Right forelimb (tissue), 1 donor: Measurements from ENCODE around the gene NCAPD3.

Experiments used
- DNase-seq: peaks from one replicate; pipeline ENCODE4 v3.0.0-alpha.2; 2018

The NCAPD3 gene

GRCh38 chr11:134159652-134160051 is 64.1 kb downstream of the NCAPD3 start:
- no peak for DNase-seq

- DNase-seq = no peak
Measured at GRCh38 chr11:134158023-134158422, 65.7 kb downstream of the NCAPD3 start.

DNA sequence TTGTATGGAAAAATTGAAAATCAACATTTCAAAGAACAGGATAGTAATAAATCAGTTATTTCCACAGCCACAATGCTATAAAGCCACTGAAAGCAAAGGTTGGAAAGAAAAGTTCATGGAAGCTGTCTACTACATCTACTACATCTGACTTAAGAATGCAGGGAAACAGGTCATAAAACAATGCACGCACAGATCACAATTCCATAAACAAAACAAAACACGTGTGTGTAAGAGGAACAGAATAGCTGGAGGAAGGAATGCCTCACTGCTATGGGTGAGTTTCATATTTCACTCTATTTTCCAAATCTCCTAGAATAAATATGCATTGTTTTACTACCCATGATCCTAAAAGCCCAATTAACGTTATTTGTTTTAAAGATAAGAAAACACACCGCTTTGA is 66.3 kb downstream of the NCAPD3 start:
- no peak for DNase-seq

GRCh38 chr11:134155946-134156865 is 67.6 kb downstream of the NCAPD3 start:
- DNase-seq = no peak

GRCh38 chr11:134155456-134155855 is 68.3 kb downstream of the NCAPD3 start:
- no peak for DNase-seq

- no peak for DNase-seq
Measured at GRCh38 chr11:134154441-134154840, 69.3 kb downstream of the NCAPD3 start.

GRCh38 chr11:134153147-134153905 is 70.4 kb downstream of the NCAPD3 start:
- DNase-seq = no peak

GRCh38 chr11:134152696-134153095 is 71.1 kb downstream of the NCAPD3 start:
- DNase-seq = no peak

GRCh38 chr11:134151083-134151747 is 72.6 kb downstream of the NCAPD3 start:
- DNase-seq = no peak

DNA sequence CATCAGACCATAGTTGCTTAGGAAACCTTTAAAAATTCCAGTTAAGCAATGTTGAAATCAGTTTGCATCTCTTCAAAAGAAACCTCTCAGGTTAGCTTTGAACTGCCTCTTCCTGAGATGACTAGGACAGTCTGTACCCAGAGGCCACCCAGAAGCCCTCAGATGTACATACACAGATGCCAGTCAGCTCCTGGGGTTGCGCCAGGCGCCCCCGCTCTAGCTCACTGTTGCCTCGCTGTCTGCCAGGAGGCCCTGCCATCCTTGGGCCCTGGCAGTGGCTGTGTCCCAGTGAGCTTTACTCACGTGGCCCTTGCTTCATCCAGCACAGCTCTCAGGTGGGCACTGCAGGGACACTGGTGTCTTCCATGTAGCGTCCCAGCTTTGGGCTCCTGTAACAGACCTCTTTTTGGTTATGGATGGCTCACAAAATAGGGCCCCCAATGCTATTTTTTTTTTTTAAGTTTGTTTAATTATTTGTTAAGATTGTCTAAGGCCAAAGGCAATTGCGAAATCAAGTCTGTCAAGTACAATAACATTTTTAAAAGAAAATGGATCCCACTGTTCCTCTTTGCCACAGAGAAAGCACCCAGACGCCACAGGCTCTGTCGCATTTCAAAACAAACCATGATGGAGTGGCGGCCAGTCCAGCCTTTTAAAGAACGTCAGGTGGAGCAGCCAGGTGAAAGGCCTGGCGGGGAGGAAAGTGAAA is 73.4 kb downstream of the NCAPD3 start:
- DNase-seq = no peak

DNA sequence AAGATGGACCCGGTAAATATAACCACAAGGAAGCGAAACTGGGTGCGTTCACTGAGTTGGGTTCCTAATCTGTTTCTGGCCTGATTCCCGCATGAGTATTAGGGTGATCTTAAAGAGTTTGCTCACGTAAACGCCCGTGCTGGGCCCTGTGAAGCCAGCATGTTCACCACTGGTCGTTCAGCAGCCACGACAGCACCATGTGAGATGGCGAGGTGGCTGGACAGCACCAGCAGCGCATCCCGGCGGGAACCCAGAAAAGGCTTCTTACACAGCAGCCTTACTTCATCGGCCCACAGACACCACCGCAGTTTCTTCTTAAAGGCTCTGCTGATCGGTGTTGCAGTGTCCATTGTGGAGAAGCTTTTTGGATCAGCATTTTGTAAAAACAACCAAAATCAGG is 74.4 kb downstream of the NCAPD3 start:
- no peak for DNase-seq

GRCh38 chr11:134146598-134146997 is 77.2 kb downstream of the NCAPD3 start:
- DNase-seq = no peak

- DNase-seq = no peak
Measured at GRCh38 chr11:134145715-134146114, 78.1 kb downstream of the NCAPD3 start.

DNA sequence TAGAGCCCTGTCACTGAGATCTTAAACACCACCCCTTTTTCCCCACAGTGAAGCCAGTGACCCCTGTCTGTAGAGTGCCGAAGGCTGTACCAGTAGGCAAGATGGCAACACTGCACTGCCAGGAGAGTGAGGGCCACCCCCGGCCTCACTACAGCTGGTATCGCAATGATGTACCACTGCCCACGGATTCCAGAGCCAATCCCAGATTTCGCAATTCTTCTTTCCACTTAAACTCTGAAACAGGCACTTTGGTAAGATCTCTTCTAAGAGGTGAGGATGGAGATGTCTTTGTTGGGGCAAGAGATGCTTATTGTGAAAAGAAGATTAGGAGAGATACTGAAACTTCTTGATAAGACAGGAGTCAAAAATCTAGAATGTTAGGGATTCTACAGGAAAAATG is 79.0 kb downstream of the NCAPD3 start:
- no peak for DNase-seq

DNA sequence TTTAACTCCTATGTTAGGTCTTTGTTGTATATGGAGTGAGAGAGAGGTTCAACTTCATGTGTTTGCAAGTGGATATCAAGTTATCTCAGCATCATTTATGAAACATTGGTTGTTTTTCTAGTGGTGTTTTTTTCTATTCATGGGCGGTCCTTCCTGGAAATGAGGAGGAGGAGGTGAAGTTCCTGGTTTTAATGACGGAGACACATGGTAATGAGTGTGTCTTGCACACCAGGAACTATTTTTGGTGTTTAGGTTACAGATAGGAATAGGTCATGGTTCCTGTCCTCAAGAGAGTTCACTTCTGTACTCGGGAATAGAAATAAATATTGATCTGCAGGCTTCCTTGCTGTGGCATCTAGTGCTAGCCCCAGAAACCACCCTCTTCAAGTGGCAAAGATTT is 80.0 kb downstream of the NCAPD3 start:
- DNase-seq = no peak

- no peak for DNase-seq
Measured at GRCh38 chr11:134142536-134142935, 81.2 kb downstream of the NCAPD3 start.

DNA sequence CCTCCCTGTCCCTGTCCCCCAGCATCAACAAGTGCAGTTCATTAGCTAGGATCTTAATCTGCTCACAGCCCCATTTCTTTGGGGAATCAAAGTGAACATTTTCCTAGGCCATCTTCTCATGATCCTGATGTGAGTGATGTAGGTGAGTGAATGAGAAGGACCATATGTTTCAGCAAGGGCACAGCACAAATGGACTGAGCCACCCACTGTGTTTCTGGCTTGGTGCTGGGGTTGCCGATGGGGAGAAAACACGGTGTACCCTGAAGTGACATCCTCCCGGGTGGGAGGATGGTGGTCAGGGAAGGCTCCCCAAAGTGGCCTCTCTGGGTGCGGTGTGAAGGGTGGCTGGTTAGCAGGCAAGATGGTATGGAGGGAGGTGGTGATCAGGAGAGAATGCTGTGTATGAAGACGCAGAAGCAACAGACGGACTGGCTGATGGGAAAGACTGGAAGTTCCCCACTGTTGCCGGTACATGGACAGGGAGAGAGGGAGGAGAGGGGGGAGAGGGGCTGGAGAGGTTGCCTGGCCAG is 82.7 kb downstream of the NCAPD3 start:
- no peak for DNase-seq

DNA sequence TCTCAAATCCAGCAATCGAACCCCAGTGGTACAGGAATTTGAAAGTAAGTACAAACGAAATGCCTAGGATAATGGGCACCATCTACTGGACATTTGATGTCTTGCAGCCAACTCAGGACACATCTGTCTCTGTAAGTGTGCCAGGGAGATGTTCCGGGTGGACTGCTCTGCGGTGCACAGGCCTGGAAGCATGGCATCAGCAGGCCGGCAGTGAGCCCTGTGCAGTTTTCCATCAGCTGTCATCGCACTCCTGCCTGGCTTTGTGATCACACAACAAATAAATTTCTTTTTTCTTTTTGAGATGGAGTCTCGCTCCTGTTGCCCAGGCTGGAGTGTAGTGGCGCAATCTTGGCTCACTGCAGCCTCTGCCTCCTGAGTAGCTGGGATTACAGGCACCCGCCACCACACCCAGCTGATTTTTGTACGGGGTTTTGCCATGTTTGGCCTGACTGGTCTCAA is 83.9 kb downstream of the NCAPD3 start:
- DNase-seq = peak; percentile 76

- DNase-seq = no peak
Measured at GRCh38 chr11:134139303-134139872, 84.4 kb downstream of the NCAPD3 start.

DNA sequence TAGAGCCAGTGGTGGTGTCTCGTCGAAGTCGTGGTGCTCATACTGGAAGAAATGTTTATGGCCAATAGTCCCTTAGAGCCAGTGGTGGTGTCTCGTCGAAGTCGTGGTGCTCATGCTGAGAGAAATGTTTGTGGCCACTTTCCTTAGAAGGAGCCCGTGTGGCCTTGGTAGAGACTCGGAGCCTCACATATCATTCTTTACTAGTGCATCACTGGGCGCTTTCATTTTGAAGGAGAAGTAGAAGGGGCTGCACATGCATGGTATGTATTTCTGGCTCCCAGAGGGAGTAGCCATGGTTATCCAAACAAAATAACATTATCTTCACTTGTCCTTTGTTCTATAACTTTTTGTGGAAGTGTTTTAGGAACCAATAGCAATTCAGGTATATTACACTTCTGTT is 85.4 kb downstream of the NCAPD3 start:
- DNase-seq = no peak

GRCh38 chr11:134134167-134134566 is 89.6 kb downstream of the NCAPD3 start:
- DNase-seq = no peak

- no peak for DNase-seq
Measured at GRCh38 chr11:134132808-134133207, 91.0 kb downstream of the NCAPD3 start.
